ENCODE results near the gene ZBTB24. TPM values are rescaled to one million over a fixed set of nuclear protein-coding genes. Genes with fewer than 3 reads are reported as not detected.

Gene ZBTB24
- total and polyA plus RNA-seq, 10 donors: 4.5 to 15.0 (median 11.9) TPM

- H3K4me3 ChIP-seq: no peak overlapping the region
- TF ChIP-seq CTCF (IDR thresholded peaks at IDR 0.05 in 8 of 11, conservative IDR thresholded peaks at IDR 0.05 in 3 of 11): no peak
- no peak for TF ChIP-seq POLR2AphosphoS5 (IDR thresholded peaks at IDR 0.05)
- no peak for TF ChIP-seq POLR2A (IDR thresholded peaks at IDR 0.05)
- no peaks in the 10 kb centered on the region for H3K27me3 ChIP-seq (replicated peaks in 1 of 7)
- H3K4me1 ChIP-seq: no peaks in the 10 kb centered on the region
- WGBS, 5 donors: 81 to 100% (median 87%) methylated on average over 1 of the region's 1 CpG
- H3K9me3 ChIP-seq: no peaks in the 10 kb centered on the region
- no peaks in the 10 kb centered on the region for H3K36me3 ChIP-seq
- no peak for DNase-seq
- H3K27ac ChIP-seq: no peak overlapping the region
- intact Hi-C loops (cut with DNase I; ENCODE audit: low total_unique reads): no loop called here
These were observed 61.8 kb downstream of the ZBTB24 start for GRCh38 chr6:109421184-109421583.

- intact Hi-C loops (cut with DNase I; ENCODE audit: low total_unique reads): no loop called here
- Histone ChIP-seq H3K4me1 (no peaks in the 10 kb centered on the region), H3K27ac (no peak overlapping the region), H3K36me3 (no peaks in the 10 kb centered on the region), H3K4me3 (no peak overlapping the region), H3K27me3 (replicated peaks in 1 of 7) (no peaks in the 10 kb centered on the region), H3K9me3 (no peaks in the 10 kb centered on the region)
- 32 to 58% (median 50%) methylated on average over 1 of the region's 1 CpG for WGBS, 5 donors
- TF ChIP-seq POLR2A (IDR thresholded peaks at IDR 0.05) (no peak), CTCF (IDR thresholded peaks at IDR 0.05 in 8 of 11, conservative IDR thresholded peaks at IDR 0.05 in 3 of 11) (no peak), POLR2AphosphoS5 (IDR thresholded peaks at IDR 0.05) (no peak)
- no peak for DNase-seq
These were observed 62.3 kb downstream of the ZBTB24 start for GRCh38 chr6:109420751-109421150.

GRCh38 chr6:109417646-109418045, 65.4 kb downstream of the ZBTB24 start:
- H3K36me3 ChIP-seq: no peaks in the 10 kb centered on the region
- H3K27ac ChIP-seq: no peak overlapping the region
- H3K27me3 ChIP-seq (replicated peaks in 1 of 7): no peaks in the 10 kb centered on the region
- 65 to 79% (median 70%) methylated on average over 4 of the region's 4 CpGs for WGBS, 5 donors
- intact Hi-C loops (cut with DNase I; ENCODE audit: low total_unique reads): no loop called here
- peaks cover 0 to 6% (median 0%) of the 10 kb centered on the region in 8 donors for H3K9me3 ChIP-seq
- TF ChIP-seq POLR2AphosphoS5 (IDR thresholded peaks at IDR 0.05): no peak
- TF ChIP-seq POLR2A (IDR thresholded peaks at IDR 0.05): no peak
- TF ChIP-seq CTCF (IDR thresholded peaks at IDR 0.05 in 8 of 11, conservative IDR thresholded peaks at IDR 0.05 in 3 of 11): no peak
- no peaks in the 10 kb centered on the region for H3K4me1 ChIP-seq
- no peak for DNase-seq
- H3K4me3 ChIP-seq: no peak overlapping the region

Other genes starting within 250 kb of the ZBTB24 start
- gene CD164, start 100.8 kb downstream of the ZBTB24 start, total RNA-seq: 100 to 1,000 TPM; 179 to 249 (median 213) TPM
- gene CD164, start 100.8 kb downstream of the ZBTB24 start, polyA plus RNA-seq: 100 to 1,000 TPM in 2 of 3 donors, 10 to 100 TPM in 1; 79.4 to 119 (median 105) TPM
- gene PPIL6, start 42.6 kb downstream of the ZBTB24 start, total RNA-seq: 1 to 10 TPM in 2 of 7 donors, under 1 TPM in 5; 0.19 to 4.8 (median 0.91) TPM
- under 1 TPM; 0.13 to 0.70 (median 0.36) TPM for gene PPIL6, start 42.6 kb downstream of the ZBTB24 start, polyA plus RNA-seq
- gene SMPD2, start 42.5 kb downstream of the ZBTB24 start, total RNA-seq: 10 to 100 TPM; 11.4 to 21.4 (median 18.9) TPM
- 10 to 100 TPM; 15.6 to 21.0 (median 18.9) TPM for gene SMPD2, start 42.5 kb downstream of the ZBTB24 start, polyA plus RNA-seq
- 100 to 1,000 TPM in 3 of 7 donors, 10 to 100 TPM in 4; 68.4 to 169 (median 78.7) TPM for gene MICAL1, start 27.4 kb downstream of the ZBTB24 start, total RNA-seq
- gene MICAL1, start 27.4 kb downstream of the ZBTB24 start, polyA plus RNA-seq: 100 to 1,000 TPM in 1 of 3 donors, 10 to 100 TPM in 2; 51.5 to 107 (median 87.7) TPM
- 10 to 100 TPM in 6 of 7 donors, 1 to 10 TPM in 1; 9.0 to 24.9 (median 13.9) TPM for gene AK9, start 208.0 kb upstream of the ZBTB24 start, total RNA-seq
- 1 to 10 TPM; 3.8 to 4.1 (median 3.9) TPM for gene AK9, start 208.0 kb upstream of the ZBTB24 start, polyA plus RNA-seq
- gene FIG4, start 208.1 kb upstream of the ZBTB24 start, total RNA-seq: 10 to 100 TPM; 24.4 to 35.1 (median 28.1) TPM
- 10 to 100 TPM; 10.2 to 12.1 (median 11.3) TPM for gene FIG4, start 208.1 kb upstream of the ZBTB24 start, polyA plus RNA-seq

Measured in spleen (tissue), 11 donors.